ENCODE measurements around the gene SCGN.

- TF ChIP-seq, protein P1, sequence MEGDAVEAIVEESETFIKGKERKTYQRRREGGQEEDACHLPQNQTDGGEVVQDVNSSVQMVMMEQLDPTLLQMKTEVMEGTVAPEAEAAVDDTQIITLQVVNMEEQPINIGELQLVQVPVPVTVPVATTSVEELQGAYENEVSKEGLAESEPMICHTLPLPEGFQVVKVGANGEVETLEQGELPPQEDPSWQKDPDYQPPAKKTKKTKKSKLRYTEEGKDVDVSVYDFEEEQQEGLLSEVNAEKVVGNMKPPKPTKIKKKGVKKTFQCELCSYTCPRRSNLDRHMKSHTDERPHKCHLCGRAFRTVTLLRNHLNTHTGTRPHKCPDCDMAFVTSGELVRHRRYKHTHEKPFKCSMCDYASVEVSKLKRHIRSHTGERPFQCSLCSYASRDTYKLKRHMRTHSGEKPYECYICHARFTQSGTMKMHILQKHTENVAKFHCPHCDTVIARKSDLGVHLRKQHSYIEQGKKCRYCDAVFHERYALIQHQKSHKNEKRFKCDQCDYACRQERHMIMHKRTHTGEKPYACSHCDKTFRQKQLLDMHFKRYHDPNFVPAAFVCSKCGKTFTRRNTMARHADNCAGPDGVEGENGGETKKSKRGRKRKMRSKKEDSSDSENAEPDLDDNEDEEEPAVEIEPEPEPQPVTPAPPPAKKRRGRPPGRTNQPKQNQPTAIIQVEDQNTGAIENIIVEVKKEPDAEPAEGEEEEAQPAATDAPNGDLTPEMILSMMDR (IDR thresholded peaks at IDR 0.05), result no peak
- no peak for TF ChIP-seq IRF2 (CRISPR knock-in tag; IDR thresholded peaks at IDR 0.05; ENCODE audit: borderline replicate concordance, low read depth)
- no peak for TF ChIP-seq FOXK1 (CRISPR knock-in tag; IDR thresholded peaks at IDR 0.05)
- TF ChIP-seq ELF4 (CRISPR knock-in tag; IDR thresholded peaks at IDR 0.05; ENCODE audit: low read depth), result no peak
- TF ChIP-seq SP1 (CRISPR knock-in tag; conservative IDR thresholded peaks at IDR 0.05), result no peak
Observed at GRCh38 chr6:25715794-25716193, 63.8 kb downstream of the SCGN start.
